Neuronal stem cell (in vitro differentiated cells): ENCODE results near the gene ANKS6. TPM values are rescaled to one million over a fixed set of nuclear protein-coding genes. Genes with fewer than 3 reads are reported as not detected.

ENCODE experiments used
- DNase-seq: peaks from one replicate; pipeline ENCODE4 v3.0.0-alpha.2; 2013; ENCODE audit warnings: low spot score
- H2AFZ ChIP-seq: one replicate; pipeline ENCODE4 v1.6.1; 2013; ENCODE audit warnings: mild to moderate bottlenecking, low read length, inconsistent platforms
- H2AK5ac ChIP-seq: 2 replicates; pipeline ENCODE4 v1.6.1; 2013; ENCODE audit warnings: low read depth, mild to moderate bottlenecking, inconsistent platforms, low read length, moderate library complexity, mixed read lengths
- H2BK120ac ChIP-seq: 2 replicates; pipeline ENCODE4 v1.6.1; 2013; ENCODE audit warnings: low read depth, mild to moderate bottlenecking, inconsistent platforms, low read length, moderate library complexity, mixed read lengths
- H2BK12ac ChIP-seq: one replicate; pipeline ENCODE4 v1.6.1; 2013; ENCODE audit warnings: low read length, inconsistent platforms
- H2BK15ac ChIP-seq: 2 replicates; pipeline ENCODE4 v1.6.1; 2013; ENCODE audit warnings: mild to moderate bottlenecking, low read length, inconsistent platforms, mixed read lengths
- H2BK5ac ChIP-seq: one replicate; pipeline ENCODE4 v1.6.1; 2013; ENCODE audit warnings: inconsistent platforms, mild to moderate bottlenecking, low read length, moderate library complexity
- H3K14ac ChIP-seq: one replicate; pipeline ENCODE4 v1.6.1; 2013; ENCODE audit warnings: low read length, inconsistent platforms
- H3K18ac ChIP-seq: 2 replicates; pipeline ENCODE4 v1.6.1; 2013; ENCODE audit warnings: low read length, inconsistent platforms
- H3K23ac ChIP-seq: 2 replicates; pipeline ENCODE4 v1.6.1; 2013; ENCODE audit warnings: low read depth, mild to moderate bottlenecking, mixed read lengths, low read length, inconsistent platforms; ENCODE audit not compliant: poor library complexity
- H3K27ac ChIP-seq: replicated peaks from 3 replicates; pipeline ENCODE4 v1.5.1; 2013; ENCODE audit warnings: low read length, inconsistent platforms
- H3K27me3 ChIP-seq, 3 experiments: 2 replicates each; pipeline ENCODE4 v1.6.1; 2013; ENCODE audit warnings: low read length in 3 of 3, mild to moderate bottlenecking in 2 of 3, inconsistent platforms in 1 of 3, low read depth in 1 of 3, mixed read lengths in 1 of 3, moderate library complexity in 1 of 3; ENCODE audit not compliant: control insufficient read depth in 3 of 3, insufficient read depth in 3 of 3
- H3K36me3 ChIP-seq, 2 donors: replicated peaks in 1 of 2; 2 replicates each; pipeline ENCODE4 v1.6.1; 2013; ENCODE audit warnings: low read length in 2 of 2; ENCODE audit not compliant: control insufficient read depth in 2 of 2, insufficient read depth in 2 of 2
- H3K4ac ChIP-seq: 2 replicates; pipeline ENCODE4 v1.6.1; 2013; ENCODE audit warnings: inconsistent platforms, mild to moderate bottlenecking, low read length, moderate library complexity
- H3K4me1 ChIP-seq, 2 donors: 1 replicate in 1 of 2; 2 replicates in 1 of 2; pipeline ENCODE4 v1.6.1; 2013; ENCODE audit warnings: low read length in 2 of 2, low read depth in 1 of 2; ENCODE audit not compliant: control insufficient read depth in 2 of 2, insufficient read depth in 1 of 2
- H3K4me2 ChIP-seq: one replicate; pipeline ENCODE4 v1.6.1; 2013; ENCODE audit warnings: mild to moderate bottlenecking, low read length, inconsistent platforms; ENCODE audit not compliant: insufficient read depth, poor library complexity, severe bottlenecking
- H3K4me3 ChIP-seq, 2 donors: 2 replicates each; pipeline ENCODE4 v1.5.1; 2013; ENCODE audit warnings: low read length in 2 of 2, mild to moderate bottlenecking in 2 of 2, inconsistent platforms in 1 of 2, moderate library complexity in 1 of 2
- H3K79me1 ChIP-seq: one replicate; pipeline ENCODE4 v1.6.1; 2013; ENCODE audit warnings: low read depth, mild to moderate bottlenecking, inconsistent platforms, low read length, moderate library complexity
- H3K9ac ChIP-seq: one replicate; pipeline ENCODE4 v1.6.1; 2013; ENCODE audit warnings: mild to moderate bottlenecking, low read depth, low read length, inconsistent platforms; ENCODE audit not compliant: poor library complexity
- H3K9me3 ChIP-seq, 2 donors: replicated peaks in 1 of 2; 2 replicates each; pipeline versions ENCODE3 to v1.6.1; 2013; ENCODE audit warnings: low read length in 2 of 2, mild to moderate bottlenecking in 2 of 2, inconsistent platforms in 1 of 2, low read depth in 1 of 2, mixed read lengths in 1 of 2, moderate library complexity in 1 of 2; ENCODE audit not compliant: control insufficient read depth in 2 of 2, insufficient read depth in 1 of 2
- H4K8ac ChIP-seq: one replicate; pipeline ENCODE4 v1.6.1; 2013; ENCODE audit warnings: low read depth, mild to moderate bottlenecking, inconsistent platforms, low read length, moderate library complexity
- H4K91ac ChIP-seq: one replicate; pipeline ENCODE4 v1.6.1; 2013; ENCODE audit warnings: low read length, low read depth, mild to moderate bottlenecking, inconsistent platforms; ENCODE audit not compliant: poor library complexity
- WGBS, 2 donors: extraction: QIAGEN DNeasy Blood & Tissue Kit; methylation state at CpG; one replicate each; pipeline ENCODE4 v1.1.7; 2013; ENCODE audit warnings: missing lambda C conversion rate in 2 of 2, mixed read lengths in 1 of 2; ENCODE audit not compliant: insufficient read length in 2 of 2, insufficient replicate concordance in 1 of 2; ENCODE audit errors: extremely low coverage in 2 of 2; 5-methylcytosine and 5-hydroxymethylcytosine counted together
- polyA plus RNA-seq, 2 experiments: library from polyadenylated mRNA; stranded (reverse); fragments of 200-250 nt; gene quantifications; one replicate each; pipeline ENCODE4 v1.2.3, GENCODE V29; 2013

ANKS6 gene
- 31.8 TPM for polyA plus RNA-seq (2013, experiment 1 of 2)
- polyA plus RNA-seq (2013, experiment 2 of 2): 30.2 TPM

- no peak within 1 kb of the TSS for H3K27ac ChIP-seq
- peaks cover 8 to 13% of the 10 kb centered on the region in 2 donors for H3K9me3 ChIP-seq
- H2AFZ ChIP-seq: peak within 1 kb of the TSS; percentile 100
- H3K4me3 ChIP-seq: peak within 1 kb of the TSS; percentile 77 to 93
- no CpG with 5 or more reads among the region's 86 CpGs for WGBS, 2 donors
- H3K23ac ChIP-seq: peak within 1 kb of the TSS; percentile 62
- peak within 1 kb of the TSS; percentile 73 for H2BK5ac ChIP-seq
- H3K4ac ChIP-seq: no peak within 1 kb of the TSS
- no peak within 1 kb of the TSS for H4K91ac ChIP-seq
- no peak within 1 kb of the TSS for H2BK15ac ChIP-seq
- peak within 1 kb of the TSS; percentile 93 for H3K9ac ChIP-seq
- H4K8ac ChIP-seq: peak within 1 kb of the TSS; percentile 7
- peak within 1 kb of the TSS; percentile 74 for H3K4me2 ChIP-seq
- H3K14ac ChIP-seq: no peak within 1 kb of the TSS
- H3K18ac ChIP-seq: peak within 1 kb of the TSS; percentile 93
- peaks cover 0 to 3% (median 2%) of the 10 kb centered on the region in 3 experiments for H3K27me3 ChIP-seq
- H3K36me3 ChIP-seq: no peaks in the 10 kb centered on the region
- H2AK5ac ChIP-seq: no peak within 1 kb of the TSS
- H2BK12ac ChIP-seq: no peak within 1 kb of the TSS
- peaks cover 4 to 18% of the 10 kb centered on the region in 2 donors for H3K4me1 ChIP-seq
- peak; percentile 85 for DNase-seq
- H2BK120ac ChIP-seq: peak within 1 kb of the TSS; percentile 56
- peaks cover 4% of the 10 kb centered on the region for H3K79me1 ChIP-seq
Measured at GRCh38 chr9:98796364-98797101, at the start of gene ANKS6. Gene ANKS6, minus strand, starts transcription at chr9:98796555. Its CDS starts 64 bp downstream, at chr9:98796491.

- H3K79me1 ChIP-seq: no peaks in the 10 kb centered on the region
- no peaks in the 10 kb centered on the region for H3K27me3 ChIP-seq
- no peak overlapping the region for H4K8ac ChIP-seq
- WGBS, 2 donors: no CpG with 5 or more reads among the region's 5 CpGs
- no peak overlapping the region for H3K18ac ChIP-seq
- no peak overlapping the region for H2AK5ac ChIP-seq
- no peak overlapping the region for H2BK12ac ChIP-seq
- no peak overlapping the region for H3K14ac ChIP-seq
- H3K4me1 ChIP-seq: peaks cover 0 to 3% of the 10 kb centered on the region in 2 donors
- peaks cover 0 to 8% of the 10 kb centered on the region in 2 donors for H3K36me3 ChIP-seq
- H3K9me3 ChIP-seq: no peaks in the 10 kb centered on the region
- no peak overlapping the region for H2BK15ac ChIP-seq
- no peak overlapping the region for H3K4ac ChIP-seq
- H2BK5ac ChIP-seq: no peak overlapping the region
- H4K91ac ChIP-seq: no peak overlapping the region
- H2AFZ ChIP-seq: no peak overlapping the region
- DNase-seq: no peak
- no peak overlapping the region for H3K23ac ChIP-seq
- H3K27ac ChIP-seq: no peak overlapping the region
- no peak overlapping the region for H3K4me2 ChIP-seq
- H3K4me3 ChIP-seq: no peak overlapping the region
- H3K9ac ChIP-seq: no peak overlapping the region
- no peak overlapping the region for H2BK120ac ChIP-seq
Measured at GRCh38 chr9:98846081-98846480, 49.7 kb upstream of the ANKS6 start.

- Histone ChIP-seq H3K9me3 (no peaks in the 10 kb centered on the region), H3K18ac (no peak overlapping the region), H2BK12ac (no peak overlapping the region), H2AFZ (no peak overlapping the region), H3K27me3 (no peaks in the 10 kb centered on the region), H2BK120ac (no peak overlapping the region), H3K4me1 (no peaks in the 10 kb centered on the region), H3K14ac (no peak overlapping the region), H3K4me2 (no peak overlapping the region), H2BK15ac (no peak overlapping the region), H2BK5ac (no peak overlapping the region), H3K27ac (no peak overlapping the region), H2AK5ac (no peak overlapping the region), H3K79me1 (peaks cover 2% of the 10 kb centered on the region), H3K23ac (no peak overlapping the region), H3K9ac (no peak overlapping the region), H4K91ac (no peak overlapping the region), H4K8ac (no peak overlapping the region), H3K4me3 (no peak overlapping the region), H3K4ac (no peak overlapping the region), H3K36me3 (peaks cover 0 to 9% of the 10 kb centered on the region in 2 donors)
- no CpG with 5 or more reads among the region's 7 CpGs for WGBS, 2 donors
- DNase-seq: no peak
Measured at GRCh38 chr9:98842510-98842909, 46.2 kb upstream of the ANKS6 start.

GRCh38 chr9:98839724-98840123 is 43.4 kb upstream of the ANKS6 start:
- H3K4ac ChIP-seq: no peak overlapping the region
- H4K8ac ChIP-seq: no peak overlapping the region
- H3K9ac ChIP-seq: no peak overlapping the region
- H3K36me3 ChIP-seq: peaks cover 0 to 6% of the 10 kb centered on the region in 2 donors
- H3K27me3 ChIP-seq: no peaks in the 10 kb centered on the region
- H3K14ac ChIP-seq: no peak overlapping the region
- no peak overlapping the region for H4K91ac ChIP-seq
- no peaks in the 10 kb centered on the region for H3K9me3 ChIP-seq
- no peak overlapping the region for H3K18ac ChIP-seq
- no peak overlapping the region for H3K27ac ChIP-seq
- H3K79me1 ChIP-seq: peaks cover 2% of the 10 kb centered on the region
- no peak overlapping the region for H2BK15ac ChIP-seq
- no peak overlapping the region for H3K4me2 ChIP-seq
- H2BK12ac ChIP-seq: no peak overlapping the region
- no CpG with 5 or more reads among the region's 4 CpGs for WGBS, 2 donors
- H3K4me1 ChIP-seq: no peaks in the 10 kb centered on the region
- H3K4me3 ChIP-seq: no peak overlapping the region
- H2AFZ ChIP-seq: no peak overlapping the region
- no peak overlapping the region for H2BK5ac ChIP-seq
- no peak overlapping the region for H2AK5ac ChIP-seq
- H3K23ac ChIP-seq: no peak overlapping the region
- H2BK120ac ChIP-seq: no peak overlapping the region
- DNase-seq: no peak
